ENCODE measurements around the gene FARS2.
A peak's percentile ranks its signal among the peaks of the same experiment; 100 is the strongest.
"Not testable (repeated sequence)": the region's sequence is repeated elsewhere in the genome, so short reads cannot be mapped to it uniquely, and the experiment has no call there.

Gene FARS2

DNA sequence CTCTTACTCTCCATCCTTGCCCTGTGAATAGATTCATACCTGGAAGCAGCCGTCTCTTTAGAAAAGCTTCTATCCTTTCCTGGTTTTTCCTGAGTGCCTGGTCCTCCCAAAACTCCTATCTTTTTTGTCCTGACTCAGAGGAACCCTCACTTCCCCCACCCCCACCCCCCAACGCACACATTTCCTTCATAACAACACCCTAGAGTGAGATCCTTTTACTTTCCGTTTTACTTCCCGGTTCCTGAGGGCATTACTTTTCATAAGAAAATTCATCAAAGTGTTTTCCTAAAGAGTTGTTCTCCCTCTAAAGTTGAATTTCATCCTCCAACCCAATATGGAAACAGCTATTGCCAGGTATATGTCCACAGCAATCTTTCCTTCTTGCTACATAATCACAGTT, 418.4 kb downstream of the FARS2 start:
- H3K36me3 ChIP-seq (ENCODE audit: insufficient read depth, low read length), result no peaks in the 10 kb centered on the region
- H3K9ac ChIP-seq (ENCODE audit: low read length), result no peak overlapping the region
- H3K27me3 ChIP-seq (ENCODE audit: control insufficient read depth in 1 of 2, insufficient read depth in 2 of 2, low read length in 2 of 2), result no peaks in the 10 kb centered on the region
- H3K4me1 ChIP-seq (ENCODE audit: insufficient read depth, low read length), result no peaks in the 10 kb centered on the region
- no peak overlapping the region for H3K27ac ChIP-seq (ENCODE audit: low read depth, low read length)
- H3K9me3 ChIP-seq (ENCODE audit: low read length), result no peaks in the 10 kb centered on the region
- no peak overlapping the region for H3K4me3 ChIP-seq (ENCODE audit: low read depth in 1 of 2, low read length in 2 of 2)

DNA sequence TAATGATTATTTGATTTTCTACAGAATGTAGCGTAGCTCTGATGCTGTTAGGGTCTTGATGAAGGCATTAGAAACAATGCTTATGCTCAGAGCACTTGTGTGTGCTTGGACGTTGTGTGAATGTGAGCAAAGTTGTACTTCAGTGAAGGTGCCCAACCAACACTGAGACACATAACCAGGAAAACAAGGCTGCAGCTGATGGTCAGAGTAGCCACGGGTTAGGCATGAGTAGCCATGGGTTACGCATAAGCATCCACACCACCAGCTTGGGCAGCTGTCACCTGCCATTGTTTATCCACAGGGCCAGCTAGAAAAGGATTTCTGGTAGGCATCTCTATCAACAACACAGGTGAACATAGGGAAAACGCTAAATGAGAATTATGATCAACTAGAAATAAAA, 418.8 kb downstream of the FARS2 start:
- no peaks in the 10 kb centered on the region for H3K36me3 ChIP-seq (ENCODE audit: insufficient read depth, low read length)
- H3K9ac ChIP-seq (ENCODE audit: low read length), result no peak overlapping the region
- H3K9me3 ChIP-seq (ENCODE audit: low read length), result no peaks in the 10 kb centered on the region
- no peak overlapping the region for H3K27ac ChIP-seq (ENCODE audit: low read depth, low read length)
- H3K27me3 ChIP-seq (ENCODE audit: control insufficient read depth in 1 of 2, insufficient read depth in 2 of 2, low read length in 2 of 2), result no peaks in the 10 kb centered on the region
- H3K4me3 ChIP-seq (ENCODE audit: low read depth in 1 of 2, low read length in 2 of 2), result no peak overlapping the region
- H3K4me1 ChIP-seq (ENCODE audit: insufficient read depth, low read length), result no peaks in the 10 kb centered on the region

DNA sequence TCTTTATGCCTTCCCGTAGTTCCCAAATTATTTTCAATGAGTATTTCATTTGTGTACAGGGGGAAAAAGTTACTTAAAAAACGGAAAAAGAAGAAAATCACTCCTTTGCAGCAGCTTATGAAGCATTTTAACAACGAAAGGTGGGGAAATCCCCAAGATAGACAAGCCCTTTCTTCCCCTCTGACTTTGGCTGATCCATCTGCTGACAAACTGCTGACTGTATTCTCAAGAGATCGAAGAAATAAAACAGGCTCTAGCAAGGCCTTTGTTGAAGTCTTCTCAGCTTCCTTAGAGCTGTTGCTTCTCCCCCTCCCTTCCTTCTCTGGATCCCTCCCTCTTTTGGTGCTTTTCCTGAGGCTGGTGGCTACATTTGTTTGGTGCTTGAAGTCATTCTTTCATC, 420.2 kb downstream of the FARS2 start:
- H3K36me3 ChIP-seq (ENCODE audit: insufficient read depth, low read length), result no peaks in the 10 kb centered on the region
- no peak overlapping the region for H3K9ac ChIP-seq (ENCODE audit: low read length)
- H3K27ac ChIP-seq (ENCODE audit: low read depth, low read length), result no peak overlapping the region
- H3K4me1 ChIP-seq (ENCODE audit: insufficient read depth, low read length), result no peaks in the 10 kb centered on the region
- H3K9me3 ChIP-seq (ENCODE audit: low read length), result no peaks in the 10 kb centered on the region
- no peaks in the 10 kb centered on the region for H3K27me3 ChIP-seq (ENCODE audit: control insufficient read depth in 1 of 2, insufficient read depth in 2 of 2, low read length in 2 of 2)
- H3K4me3 ChIP-seq (ENCODE audit: low read depth in 1 of 2, low read length in 2 of 2), result no peak overlapping the region

DNA sequence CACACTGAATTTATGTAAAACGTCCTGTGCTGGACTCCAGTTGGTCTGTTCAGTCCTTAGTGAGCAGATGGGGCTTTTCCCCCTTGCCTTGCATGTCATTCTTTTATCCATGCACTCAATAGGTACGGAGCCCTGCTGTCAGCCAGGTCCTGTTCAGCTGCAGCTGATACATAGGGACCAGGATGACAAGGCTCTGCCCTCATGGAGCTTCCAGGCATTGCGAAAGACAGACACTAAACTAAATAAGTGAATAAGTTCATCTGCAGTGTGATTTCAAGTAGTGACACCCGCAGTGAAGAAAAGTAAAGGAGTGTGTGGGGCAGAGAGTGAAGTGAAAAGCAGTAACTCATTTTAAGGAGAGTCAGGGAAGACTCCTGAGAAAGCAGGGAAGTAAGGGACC, 421.2 kb downstream of the FARS2 start:
- Histone ChIP-seq H3K36me3 (ENCODE audit: insufficient read depth, low read length) (no peaks in the 10 kb centered on the region), H3K4me1 (ENCODE audit: insufficient read depth, low read length) (no peaks in the 10 kb centered on the region), H3K27ac (ENCODE audit: low read depth, low read length) (no peak overlapping the region), H3K9me3 (ENCODE audit: low read length) (no peaks in the 10 kb centered on the region), H3K27me3 (ENCODE audit: control insufficient read depth in 1 of 2, insufficient read depth in 2 of 2, low read length in 2 of 2) (no peaks in the 10 kb centered on the region), H3K4me3 (ENCODE audit: low read depth in 1 of 2, low read length in 2 of 2) (no peak overlapping the region), H3K9ac (ENCODE audit: low read length) (no peak overlapping the region)

DNA sequence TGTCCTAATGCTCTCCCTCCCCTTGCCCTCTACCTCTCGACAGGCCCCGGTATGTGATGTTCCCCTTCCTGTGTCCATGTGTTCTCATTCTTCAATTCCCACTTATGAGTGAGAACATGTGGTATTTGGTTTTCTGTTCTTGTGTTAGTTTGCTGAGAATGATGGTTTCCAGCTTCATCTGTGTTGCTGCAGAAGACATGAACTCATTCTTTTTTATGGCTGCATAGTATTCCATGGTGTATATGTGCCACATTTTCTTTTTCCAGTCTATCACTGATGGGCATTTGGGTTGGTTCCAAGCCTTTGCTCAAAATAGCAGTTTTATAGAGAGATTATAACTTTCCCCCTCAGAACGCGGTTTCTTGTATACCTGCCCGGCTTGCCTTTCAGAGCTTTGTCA, 422.4 kb downstream of the FARS2 start:
- H3K27me3 ChIP-seq (ENCODE audit: control insufficient read depth in 1 of 2, insufficient read depth in 2 of 2, low read length in 2 of 2); H3K9ac ChIP-seq (ENCODE audit: low read length); H3K36me3 ChIP-seq (ENCODE audit: insufficient read depth, low read length); H3K4me3 ChIP-seq (ENCODE audit: low read depth in 1 of 2, low read length in 2 of 2); H3K27ac ChIP-seq (ENCODE audit: low read depth, low read length); H3K9me3 ChIP-seq (ENCODE audit: low read length); H3K4me1 ChIP-seq (ENCODE audit: insufficient read depth, low read length): not testable (repeated sequence)

DNA sequence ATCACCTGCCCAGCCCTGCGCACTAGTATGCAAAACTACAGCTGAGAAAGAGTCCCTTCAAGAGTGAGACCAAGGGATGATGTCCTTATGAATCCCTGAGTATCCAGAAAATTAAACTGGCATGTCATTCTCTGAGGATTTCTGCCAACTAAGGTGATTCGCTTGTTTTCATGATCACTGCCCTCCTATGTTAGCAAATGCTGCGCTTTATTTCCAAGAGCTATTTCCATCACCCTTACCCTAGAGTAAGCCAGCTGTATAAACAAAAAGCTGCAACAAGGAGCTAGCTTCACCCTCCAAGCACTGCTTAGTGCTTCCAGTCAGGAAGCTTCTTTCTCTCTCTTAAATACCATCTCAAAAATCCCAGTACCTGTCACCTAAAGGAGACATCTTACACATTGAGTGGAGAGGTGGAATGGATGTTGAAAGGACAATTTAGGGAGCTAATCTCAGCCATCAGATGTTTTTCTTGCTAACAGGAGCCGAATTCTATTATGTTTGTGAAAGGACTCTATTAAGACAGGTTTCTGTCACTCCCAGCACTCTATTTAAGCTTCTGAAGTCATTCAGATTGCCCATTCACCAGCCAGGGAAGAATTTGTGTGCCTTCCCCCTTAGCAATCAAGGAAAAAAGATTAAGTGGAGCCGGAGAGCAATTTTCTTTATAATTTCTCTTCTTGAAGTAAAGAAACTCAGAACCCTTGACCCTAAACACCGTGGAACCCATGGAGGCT, 423.2 kb downstream of the FARS2 start:
- no peaks in the 10 kb centered on the region for H3K9me3 ChIP-seq (ENCODE audit: low read length)
- H3K4me3 ChIP-seq (ENCODE audit: low read depth in 1 of 2, low read length in 2 of 2), result no peak overlapping the region
- no peaks in the 10 kb centered on the region for H3K4me1 ChIP-seq (ENCODE audit: insufficient read depth, low read length)

DNA sequence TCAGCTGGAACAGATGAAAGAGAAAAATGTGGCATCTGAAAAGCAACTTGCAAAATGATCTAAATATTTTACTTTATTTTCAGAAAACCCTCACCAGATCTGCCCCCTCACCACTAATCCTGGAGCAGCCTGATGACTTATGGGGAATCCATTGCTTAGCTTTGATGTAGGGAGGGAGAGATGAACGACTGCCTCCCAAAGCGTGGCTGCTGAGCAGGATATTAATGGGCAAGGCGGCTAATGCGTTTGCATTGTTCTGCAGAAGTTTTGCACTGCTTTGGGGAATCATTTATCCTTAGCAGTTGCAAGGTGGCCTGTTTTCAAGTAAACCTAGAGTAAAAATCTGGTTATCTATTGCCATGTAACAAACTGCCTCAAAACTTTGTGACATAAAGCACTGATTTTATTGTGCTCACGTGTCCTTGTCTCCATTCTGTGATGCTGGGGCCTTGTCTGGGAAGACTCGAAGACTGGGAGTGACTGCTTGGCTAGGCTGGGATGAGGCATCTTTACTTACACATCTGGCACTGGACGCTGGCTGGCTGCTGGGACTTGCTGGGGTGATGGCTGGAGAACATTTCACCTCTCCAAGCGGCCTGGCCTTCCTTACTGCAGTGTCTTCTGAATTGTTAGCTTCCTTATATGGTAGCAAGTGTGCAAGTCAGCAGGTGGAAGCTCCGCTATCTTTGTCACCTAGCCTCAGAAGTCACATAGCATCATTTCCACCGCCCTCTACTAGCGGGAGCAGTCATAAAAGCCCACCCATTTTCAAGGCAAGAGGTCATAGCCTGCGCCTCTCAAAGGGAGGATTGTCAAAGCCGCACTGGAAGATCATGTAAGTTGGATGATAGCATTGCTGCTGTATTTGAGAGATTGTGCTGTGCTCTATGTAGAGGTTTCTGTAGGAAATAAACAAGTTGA, 432.2 kb downstream of the FARS2 start:
- no peak overlapping the region for H3K27ac ChIP-seq (ENCODE audit: low read depth, low read length)
- no peaks in the 10 kb centered on the region for H3K9me3 ChIP-seq (ENCODE audit: low read length)
- no peaks in the 10 kb centered on the region for H3K4me1 ChIP-seq (ENCODE audit: insufficient read depth, low read length)
- no peaks in the 10 kb centered on the region for H3K36me3 ChIP-seq (ENCODE audit: insufficient read depth, low read length)
- H3K9ac ChIP-seq (ENCODE audit: low read length), result no peak overlapping the region
- no peak overlapping the region for H3K4me3 ChIP-seq (ENCODE audit: low read depth in 1 of 2, low read length in 2 of 2)
- no peaks in the 10 kb centered on the region for H3K27me3 ChIP-seq (ENCODE audit: control insufficient read depth in 1 of 2, insufficient read depth in 2 of 2, low read length in 2 of 2)

More for the DNA sequence above, 423.2 kb downstream of the FARS2 start:
- H3K27ac ChIP-seq (ENCODE audit: low read depth, low read length), result no peak overlapping the region
- no peak overlapping the region for H3K9ac ChIP-seq (ENCODE audit: low read length)
- H3K36me3 ChIP-seq (ENCODE audit: insufficient read depth, low read length), result no peaks in the 10 kb centered on the region
- no peaks in the 10 kb centered on the region for H3K27me3 ChIP-seq (ENCODE audit: control insufficient read depth in 1 of 2, insufficient read depth in 2 of 2, low read length in 2 of 2)

DNA sequence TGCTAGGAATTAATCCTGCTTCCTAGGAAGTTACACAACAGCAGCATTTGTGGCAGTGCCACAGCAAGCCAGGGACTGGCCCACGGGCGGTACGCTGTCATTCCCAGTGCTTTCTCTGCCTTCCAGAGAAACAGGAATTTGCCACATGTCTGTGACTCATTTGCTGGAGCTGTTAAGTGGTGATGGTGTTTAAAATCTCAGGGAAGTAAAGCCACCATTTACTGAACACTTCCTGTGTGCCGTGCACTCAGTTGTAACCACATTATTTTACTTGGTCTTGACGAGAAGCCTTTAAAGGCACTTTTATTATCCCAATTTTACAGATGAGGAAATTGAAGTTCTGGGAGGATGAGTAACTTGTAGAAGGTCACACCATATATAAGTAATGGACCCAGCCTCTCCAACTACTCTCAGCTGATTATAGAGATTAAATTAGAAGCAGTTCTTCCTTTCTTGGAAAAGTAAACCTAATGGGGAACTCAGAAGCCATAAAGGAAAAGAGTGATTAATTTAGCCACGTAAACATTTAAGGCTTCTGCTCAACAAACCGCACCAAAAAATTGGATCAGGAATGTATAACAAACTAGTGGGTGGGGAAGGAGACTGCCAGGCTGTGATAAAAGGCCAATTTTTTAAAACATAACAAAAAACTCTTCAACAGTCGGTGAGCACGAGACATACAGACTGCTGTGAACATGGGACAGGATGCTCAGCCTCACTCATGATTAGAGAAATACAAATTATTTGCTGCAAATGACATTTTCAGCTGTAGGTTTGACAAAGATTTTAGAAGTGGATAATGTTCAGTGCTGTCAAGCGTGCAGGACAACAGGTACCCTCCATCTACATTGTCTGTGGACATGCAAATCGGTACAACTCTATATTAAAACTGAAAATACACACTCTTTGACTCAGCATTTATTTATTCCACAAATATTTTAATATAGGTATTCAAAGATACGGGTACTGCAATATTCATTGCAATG, 434.2 kb downstream of the FARS2 start:
- Histone ChIP-seq H3K9ac (ENCODE audit: low read length) (no peak overlapping the region), H3K9me3 (ENCODE audit: low read length) (no peaks in the 10 kb centered on the region), H3K4me1 (ENCODE audit: insufficient read depth, low read length) (no peaks in the 10 kb centered on the region), H3K36me3 (ENCODE audit: insufficient read depth, low read length) (no peaks in the 10 kb centered on the region), H3K27me3 (ENCODE audit: control insufficient read depth in 1 of 2, insufficient read depth in 2 of 2, low read length in 2 of 2) (no peaks in the 10 kb centered on the region), H3K4me3 (ENCODE audit: low read depth in 1 of 2, low read length in 2 of 2) (no peak overlapping the region), H3K27ac (ENCODE audit: low read depth, low read length) (peak overlapping the region; percentile 34)

DNA sequence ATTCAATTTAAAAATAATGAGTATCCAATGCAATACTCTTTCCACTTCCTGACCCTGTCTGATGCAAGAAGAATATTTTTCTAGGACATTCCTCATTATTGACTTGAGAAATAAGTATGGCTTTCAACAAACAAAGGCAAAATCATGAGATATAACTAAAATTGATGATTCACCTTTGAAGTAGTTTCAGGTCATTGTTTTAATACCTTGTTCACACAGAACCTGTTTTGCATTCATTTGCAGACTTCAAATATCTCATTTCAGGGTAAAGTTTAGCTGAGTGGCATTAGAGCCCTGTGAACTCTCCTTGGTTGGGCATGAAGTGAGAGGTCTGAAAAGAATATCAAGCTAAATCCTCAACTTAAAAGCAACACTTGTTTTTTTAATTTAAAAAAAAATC, 436.2 kb downstream of the FARS2 start:
- Histone ChIP-seq H3K4me1 (ENCODE audit: insufficient read depth, low read length) (no peaks in the 10 kb centered on the region), H3K27me3 (ENCODE audit: control insufficient read depth in 1 of 2, insufficient read depth in 2 of 2, low read length in 2 of 2) (no peaks in the 10 kb centered on the region), H3K4me3 (ENCODE audit: low read depth in 1 of 2, low read length in 2 of 2) (no peak overlapping the region), H3K9ac (ENCODE audit: low read length) (no peak overlapping the region), H3K9me3 (ENCODE audit: low read length) (no peaks in the 10 kb centered on the region), H3K27ac (ENCODE audit: low read depth, low read length) (no peak overlapping the region), H3K36me3 (ENCODE audit: insufficient read depth, low read length) (no peaks in the 10 kb centered on the region)

DNA sequence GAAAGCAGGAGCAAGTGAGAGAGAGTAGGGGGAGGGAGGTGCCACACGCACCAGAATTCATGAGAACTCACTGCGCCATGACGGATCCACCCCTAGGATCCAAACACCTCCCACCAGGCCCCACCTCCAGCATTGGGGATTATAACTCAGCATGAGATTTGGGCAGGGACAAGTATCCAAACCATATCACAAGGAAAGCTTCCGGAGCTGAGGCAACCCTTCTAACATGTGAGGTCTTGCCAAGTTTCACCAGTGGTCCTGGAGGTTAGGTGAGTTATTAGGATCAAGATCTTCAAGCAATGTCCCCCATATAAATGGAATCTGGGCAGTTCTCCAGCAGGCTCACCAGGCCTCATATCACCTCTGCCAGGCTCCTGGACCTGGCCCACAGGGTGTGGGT, 437.0 kb downstream of the FARS2 start:
- Histone ChIP-seq H3K4me1 (ENCODE audit: insufficient read depth, low read length) (no peaks in the 10 kb centered on the region), H3K9ac (ENCODE audit: low read length) (no peak overlapping the region), H3K4me3 (ENCODE audit: low read depth in 1 of 2, low read length in 2 of 2) (no peak overlapping the region), H3K27ac (ENCODE audit: low read depth, low read length) (no peak overlapping the region), H3K9me3 (ENCODE audit: low read length) (no peaks in the 10 kb centered on the region), H3K27me3 (ENCODE audit: control insufficient read depth in 1 of 2, insufficient read depth in 2 of 2, low read length in 2 of 2) (no peaks in the 10 kb centered on the region), H3K36me3 (ENCODE audit: insufficient read depth, low read length) (no peaks in the 10 kb centered on the region)

DNA sequence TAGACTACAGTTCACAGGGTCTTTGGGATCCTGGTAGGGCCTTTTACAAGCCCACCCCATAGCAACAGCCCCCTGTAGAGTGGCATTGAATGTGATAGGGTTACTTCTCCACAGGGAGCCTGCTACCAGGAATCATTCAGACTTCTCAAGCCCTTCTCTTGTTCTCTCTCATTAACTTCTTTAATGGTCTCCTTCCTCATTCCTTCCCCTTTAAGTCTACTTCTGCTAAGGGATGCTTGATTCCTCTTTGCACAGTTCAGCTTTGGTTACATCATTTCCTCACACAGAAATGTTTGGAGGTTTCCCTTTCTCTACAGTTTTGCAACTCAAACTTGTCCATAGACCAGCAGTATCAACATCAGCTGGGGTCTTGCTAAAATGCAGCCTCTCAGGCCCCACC, 437.8 kb downstream of the FARS2 start:
- H3K36me3 ChIP-seq (ENCODE audit: insufficient read depth, low read length); H3K4me1 ChIP-seq (ENCODE audit: insufficient read depth, low read length); H3K27me3 ChIP-seq (ENCODE audit: control insufficient read depth in 1 of 2, insufficient read depth in 2 of 2, low read length in 2 of 2); H3K27ac ChIP-seq (ENCODE audit: low read depth, low read length); H3K9me3 ChIP-seq (ENCODE audit: low read length); H3K9ac ChIP-seq (ENCODE audit: low read length); H3K4me3 ChIP-seq (ENCODE audit: low read depth in 1 of 2, low read length in 2 of 2): not testable (repeated sequence)
